HG03575 (cell line): Measurements from ENCODE around the gene MCOLN2.

Source experiments
- ATAC-seq: cut with Tn5 transposase; IDR thresholded peaks from one replicate; pipeline ENCODE4 v1.9.1; 2021; ENCODE audit not compliant: unreplicated experiment, insufficient number of reproducible peaks, low FRiP score; ENCODE audit errors: extremely low read depth

The MCOLN2 gene

GRCh38 chr1:84956097-84956496 is 40.8 kb downstream of the MCOLN2 start:
- no peak for ATAC-seq

GRCh38 chr1:84949664-84950063 is 47.2 kb downstream of the MCOLN2 start:
- no peak for ATAC-seq

GRCh38 chr1:84947536-84948410 is 49.1 kb downstream of the MCOLN2 start:
- ATAC-seq: no peak

GRCh38 chr1:84946631-84947030 is 50.3 kb downstream of the MCOLN2 start:
- no peak for ATAC-seq

- ATAC-seq: peak; percentile 61
Measured at GRCh38 chr1:84944767-84945486, 52.0 kb downstream of the MCOLN2 start.

GRCh38 chr1:84941843-84942242 is 55.1 kb downstream of the MCOLN2 start:
- no peak for ATAC-seq

GRCh38 chr1:84940481-84940880 is 56.4 kb downstream of the MCOLN2 start:
- ATAC-seq: no peak

GRCh38 chr1:84939761-84940160 is 57.2 kb downstream of the MCOLN2 start:
- ATAC-seq: no peak

GRCh38 chr1:84939151-84939550 is 57.8 kb downstream of the MCOLN2 start:
- ATAC-seq: no peak

GRCh38 chr1:84936116-84936810 is 60.6 kb downstream of the MCOLN2 start:
- no peak for ATAC-seq

- no peak for ATAC-seq
Measured at GRCh38 chr1:84933011-84933611, 63.8 kb downstream of the MCOLN2 start.

GRCh38 chr1:84930831-84931230 is 66.1 kb downstream of the MCOLN2 start:
- ATAC-seq: no peak

- ATAC-seq: no peak
Measured at GRCh38 chr1:84930329-84930728, 66.6 kb downstream of the MCOLN2 start.

- no peak for ATAC-seq
Measured at GRCh38 chr1:84929581-84929980, 67.3 kb downstream of the MCOLN2 start.

GRCh38 chr1:84928979-84929378 is 67.9 kb downstream of the MCOLN2 start:
- no peak for ATAC-seq

- ATAC-seq: no peak
Measured at GRCh38 chr1:84923317-84923716, 73.6 kb downstream of the MCOLN2 start.

GRCh38 chr1:84920159-84920558 is 76.8 kb downstream of the MCOLN2 start:
- no peak for ATAC-seq

GRCh38 chr1:84919461-84919970 is 77.4 kb downstream of the MCOLN2 start:
- ATAC-seq: no peak

GRCh38 chr1:84918726-84919336 is 78.1 kb downstream of the MCOLN2 start:
- no peak for ATAC-seq
